ENCODE results near the gene SIN3A.

GRCh38 chr15:75335313-75335704 lies 116.2 kb downstream of the SIN3A start:
- TF ChIP-seq CTCF (IDR thresholded peaks at IDR 0.05) = no peak
- TF ChIP-seq POLR2A (IDR thresholded peaks at IDR 0.05) = no peak

Measured in stomach (tissue), 4 donors.